Left renal pelvis (tissue), 4 donors: ENCODE measurements around the gene BPHL. TPM values are rescaled to one million over a fixed set of nuclear protein-coding genes. Genes with fewer than 3 reads are reported as not detected.
"Not testable (repeated sequence)": the region's sequence is repeated elsewhere in the genome, so short reads cannot be mapped to it uniquely, and the experiment has no call there.

Experiments
- DNase-seq, 4 donors: peaks; one replicate each; pipeline ENCODE4 v3.0.0-alpha.2; 2013; ENCODE audit warnings: low read depth in 4 of 4, low spot score in 3 of 4
- polyA plus RNA-seq, 4 donors: library from polyadenylated mRNA; unstranded; fragments of 120-200 nt; gene quantifications; one replicate each; pipeline ENCODE4 v1.2.1, GENCODE V29; 2013; ENCODE audit not compliant: insufficient read length in 4 of 4

BPHL gene
- polyA plus RNA-seq, 4 donors: 25.8 to 74.3 (median 58.3) TPM

DNA sequence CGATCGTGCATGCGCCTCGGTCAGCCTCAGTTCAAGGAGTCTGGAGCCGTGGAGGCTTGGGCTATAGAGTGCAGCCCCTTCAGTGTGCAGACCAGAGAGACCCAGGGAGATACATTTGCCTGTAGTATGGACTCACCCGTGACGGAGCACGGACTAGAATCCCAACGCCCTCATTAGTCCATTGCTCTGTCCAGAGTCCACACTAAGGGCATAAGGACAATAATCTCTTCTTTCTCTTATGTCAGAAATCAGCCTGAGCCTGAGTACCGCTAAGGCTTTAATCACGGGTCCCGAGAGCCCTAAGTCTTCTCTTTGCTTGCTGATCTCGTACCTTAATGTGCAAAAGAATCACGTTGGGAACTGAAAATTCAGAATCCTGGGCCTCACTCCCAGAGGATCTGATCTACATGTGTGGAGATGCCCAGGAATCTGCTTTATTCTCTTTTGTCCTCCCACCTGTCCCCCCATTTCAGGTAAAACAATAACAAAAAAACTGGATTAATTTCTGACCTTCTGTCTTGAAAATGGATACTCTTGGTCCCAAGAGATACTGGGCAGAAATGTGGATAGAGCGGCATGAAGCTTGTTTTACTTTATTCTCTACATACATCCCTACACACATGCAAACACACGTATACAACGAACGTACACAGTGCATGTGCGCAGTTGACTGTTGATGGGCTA lies 671 bp downstream of the BPHL start:
- DNase-seq: peak in 1 of 4 donors; percentile 31

GRCh38 chr6:3120765-3121089 lies 2.2 kb downstream of the BPHL start:
- DNase-seq: no peak

DNA sequence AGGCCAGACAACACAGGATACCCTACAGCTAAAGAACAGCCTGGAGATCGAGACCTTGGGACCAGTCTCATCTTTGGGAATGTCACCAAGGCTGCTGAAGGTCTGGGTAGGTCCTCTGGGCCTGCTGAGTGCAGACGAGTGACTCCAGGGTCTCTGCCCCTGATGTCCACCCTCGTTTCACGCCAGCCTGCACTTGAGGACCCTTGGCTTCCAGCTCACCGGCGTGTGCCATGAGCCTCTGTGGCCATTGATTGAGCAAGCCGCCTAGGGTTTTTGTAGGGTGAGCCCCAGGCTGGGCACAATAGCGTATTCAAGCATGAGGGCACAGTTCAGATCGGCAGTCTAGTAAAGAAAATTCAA lies 4.3 kb downstream of the BPHL start:
- no peak for DNase-seq

DNA sequence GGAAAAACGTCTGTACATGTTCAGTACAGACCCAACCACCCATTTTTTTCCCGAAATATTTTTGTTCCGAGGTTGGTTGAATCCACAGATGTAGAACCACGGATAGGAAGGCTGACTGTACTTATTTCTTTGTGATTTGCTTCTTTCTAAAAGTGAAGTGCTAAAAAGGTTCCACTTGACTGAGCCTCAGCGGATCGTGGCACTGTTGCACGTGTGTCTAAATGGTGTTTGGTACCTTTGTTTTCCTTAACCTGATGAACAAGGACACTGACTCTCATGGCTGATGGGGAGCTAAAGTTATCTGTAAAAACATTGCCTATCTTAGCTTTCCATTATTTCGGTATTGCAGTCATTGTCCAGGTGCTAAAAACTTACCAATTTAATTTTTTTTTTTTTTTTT lies 6.2 kb downstream of the BPHL start:
- no peak for DNase-seq

DNA sequence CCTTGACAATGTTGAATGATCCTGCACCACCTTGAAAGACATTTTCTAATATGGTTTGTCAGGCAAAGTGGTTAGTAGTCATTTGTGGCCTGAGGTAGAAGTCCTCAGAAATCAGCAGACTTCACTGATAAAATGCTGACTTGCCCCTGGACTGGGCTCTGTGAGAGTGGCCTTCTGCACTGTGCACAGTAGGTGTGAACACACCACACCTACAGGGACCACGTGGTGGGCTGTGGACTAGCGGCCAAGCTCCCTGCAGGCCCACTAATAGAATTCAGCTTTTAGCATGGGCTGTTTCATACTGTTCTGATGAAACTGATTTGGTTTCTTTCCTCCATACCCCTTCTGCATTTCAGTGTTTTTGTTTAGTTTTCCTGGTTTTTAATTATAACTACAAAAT lies 7.3 kb downstream of the BPHL start:
- DNase-seq: no peak

DNA sequence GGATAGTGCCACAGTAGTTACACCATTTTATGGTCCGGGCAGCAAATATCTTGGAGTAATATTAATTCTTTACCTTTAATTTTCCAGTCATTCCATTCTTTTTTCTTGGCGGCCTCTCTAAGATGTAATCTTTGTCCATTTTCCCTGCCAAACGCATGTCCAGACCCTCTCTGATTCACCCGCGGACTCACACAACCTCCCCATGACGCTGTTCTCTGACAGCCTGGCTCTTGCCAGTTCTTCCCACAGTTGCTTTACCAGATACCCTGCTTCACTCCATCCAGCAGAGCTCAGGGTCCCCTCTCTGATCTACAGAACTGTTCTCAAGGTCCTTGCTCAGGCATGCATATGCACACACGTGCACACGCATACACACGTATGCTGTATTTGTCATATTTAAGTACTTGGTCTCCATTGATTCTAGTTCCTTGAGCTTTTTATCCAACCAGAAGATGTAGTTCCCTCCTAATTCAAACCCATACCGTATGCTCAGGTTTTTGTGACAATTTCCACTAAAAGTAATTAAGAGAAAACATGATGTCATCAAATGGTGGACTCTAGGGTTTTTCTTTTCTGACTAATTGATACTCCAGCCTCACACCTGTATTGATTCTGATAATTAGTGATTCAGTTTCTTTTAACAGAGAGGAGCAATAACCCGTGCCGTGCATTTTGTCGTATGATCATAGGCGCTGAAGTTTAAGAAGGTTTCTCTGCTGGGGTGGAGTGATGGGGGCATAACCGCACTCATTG lies 10.0 kb downstream of the BPHL start:
- DNase-seq: no peak

DNA sequence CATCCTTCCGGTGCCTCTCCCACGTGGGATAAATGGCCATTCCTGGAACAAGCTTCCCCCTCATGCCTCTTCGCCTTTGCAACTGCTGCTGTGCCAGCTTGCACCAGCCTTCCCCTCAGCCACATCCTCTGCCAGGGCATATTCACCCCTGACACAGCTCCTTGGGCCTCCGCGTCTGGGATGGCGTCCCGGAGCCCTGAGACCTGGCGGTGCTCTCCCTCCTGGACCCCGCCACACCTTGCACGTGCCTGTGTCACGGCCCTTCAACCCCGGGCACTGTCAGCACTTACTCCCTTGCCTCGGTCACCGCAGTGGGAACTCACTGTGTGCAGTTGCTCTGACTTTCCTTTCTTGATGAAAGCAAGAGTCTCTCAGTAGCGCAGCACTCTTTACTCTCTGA lies 13.2 kb downstream of the BPHL start:
- DNase-seq: no peak

- DNase-seq: no peak
These were observed 15.0 kb downstream of the BPHL start for GRCh38 chr6:3133515-3133914.

DNA sequence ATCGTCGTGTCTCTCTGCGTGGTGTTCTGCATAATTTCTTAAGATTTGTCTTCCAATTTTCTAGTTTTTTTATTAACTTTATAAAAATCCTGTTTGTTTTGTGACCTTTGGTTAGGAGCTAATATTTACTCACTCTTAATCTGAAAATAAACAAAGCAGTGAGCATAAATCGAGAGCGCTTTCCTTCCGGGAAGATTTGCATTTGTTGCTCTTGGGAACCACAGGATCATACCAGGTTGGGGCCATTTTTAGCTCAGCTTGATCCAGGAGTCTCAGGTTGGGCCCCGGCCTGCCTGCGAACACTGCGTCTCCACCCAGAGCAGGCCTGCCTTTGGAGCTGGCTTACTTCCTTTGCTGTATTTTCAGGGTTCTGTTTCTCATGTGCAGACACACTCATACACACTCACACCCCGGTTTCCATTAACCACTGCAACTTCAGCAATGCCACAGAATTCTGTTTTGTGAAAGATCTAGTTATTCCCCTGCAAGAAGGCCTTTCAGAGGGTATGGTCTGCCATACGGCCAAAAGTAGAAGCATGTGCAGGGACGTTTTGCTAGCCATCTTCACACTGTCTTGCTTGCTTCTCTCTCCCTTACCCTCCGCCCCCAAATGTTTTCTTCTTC lies 17.3 kb downstream of the BPHL start:
- no peak for DNase-seq

GRCh38 chr6:3136292-3137011 lies 17.9 kb downstream of the BPHL start:
- no peak for DNase-seq

GRCh38 chr6:3137057-3137777 lies 18.7 kb downstream of the BPHL start:
- no peak for DNase-seq

DNA sequence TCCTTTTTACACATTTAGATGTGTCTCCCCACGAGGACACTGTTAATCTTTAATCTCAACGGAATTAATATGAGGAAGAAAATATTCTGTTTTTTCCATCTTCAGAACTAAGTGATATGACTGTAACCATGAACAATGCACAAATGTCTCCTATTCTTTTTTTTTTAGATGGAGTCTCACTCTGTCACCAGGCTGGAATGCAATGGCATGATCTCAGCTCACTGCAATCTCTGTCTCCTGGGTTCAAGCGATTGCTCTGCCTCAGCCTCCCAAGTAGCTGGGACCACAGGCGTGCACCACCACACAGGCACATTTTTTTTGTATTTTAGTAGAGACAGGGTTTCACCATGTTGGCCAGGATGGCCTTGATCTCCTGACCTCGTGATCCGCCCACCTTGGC lies 19.4 kb downstream of the BPHL start:
- not testable (repeated sequence) for DNase-seq

GRCh38 chr6:3138341-3138740 lies 19.8 kb downstream of the BPHL start:
- DNase-seq: no peak

DNA sequence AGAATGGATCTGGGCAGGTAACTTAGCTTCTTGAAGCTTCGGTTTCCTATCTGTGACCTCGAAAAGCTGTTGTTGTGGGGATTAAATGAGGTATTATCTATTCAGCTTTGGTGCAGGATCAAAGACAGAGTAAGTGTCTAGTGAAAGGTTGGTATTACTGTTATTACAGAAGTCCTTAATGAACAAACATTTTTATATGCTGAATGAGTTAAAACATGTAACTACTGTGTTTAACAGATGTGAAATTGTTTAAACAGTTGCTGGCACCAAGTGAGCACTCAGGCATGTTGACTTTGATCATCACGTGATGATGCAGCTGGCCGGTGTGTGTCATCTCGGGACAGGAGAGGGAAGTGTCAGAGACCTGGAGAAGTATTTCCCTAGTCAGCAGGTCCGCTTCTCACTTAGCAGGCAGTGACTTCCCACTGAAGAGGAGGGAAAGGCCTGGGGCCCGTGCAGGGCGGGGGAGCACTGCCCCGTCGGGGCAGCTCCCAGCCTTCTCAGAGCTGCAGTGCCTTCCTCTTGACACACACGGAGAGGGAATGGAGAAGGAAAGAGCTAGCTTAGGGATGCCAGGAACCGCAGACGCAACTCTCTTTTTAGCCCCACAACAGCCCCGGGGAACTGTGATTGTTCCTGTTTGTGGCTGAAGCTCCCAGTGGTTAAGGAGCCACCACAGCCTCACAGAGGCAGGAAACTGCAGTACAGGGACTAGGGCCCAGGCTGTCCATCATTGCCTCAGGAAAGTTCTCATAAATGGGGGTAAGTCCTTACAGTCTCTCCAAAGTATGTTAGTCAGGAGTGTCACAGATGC lies 20.8 kb downstream of the BPHL start:
- no peak for DNase-seq

DNA sequence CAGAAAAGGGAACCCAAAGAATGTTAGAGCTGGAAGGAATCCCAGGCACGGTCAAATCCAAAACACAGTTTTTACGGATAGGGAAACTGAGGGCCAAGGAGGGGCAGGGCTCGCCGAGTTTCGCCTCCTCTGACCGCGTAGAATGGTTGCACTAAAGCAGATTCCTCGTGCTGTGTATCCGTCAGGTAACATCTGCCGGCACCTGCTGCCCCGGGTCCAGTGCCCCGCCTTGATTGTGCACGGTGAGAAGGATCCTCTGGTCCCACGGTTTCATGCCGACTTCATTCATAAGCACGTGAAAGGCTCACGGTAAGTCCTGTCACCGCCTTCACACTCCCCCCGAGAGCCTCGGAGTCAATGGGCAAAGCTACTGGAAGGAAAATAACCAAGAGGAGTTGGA lies 21.7 kb downstream of the BPHL start:
- DNase-seq: no peak

- DNase-seq: no peak
These were observed 24.0 kb downstream of the BPHL start for GRCh38 chr6:3142536-3142935.

DNA sequence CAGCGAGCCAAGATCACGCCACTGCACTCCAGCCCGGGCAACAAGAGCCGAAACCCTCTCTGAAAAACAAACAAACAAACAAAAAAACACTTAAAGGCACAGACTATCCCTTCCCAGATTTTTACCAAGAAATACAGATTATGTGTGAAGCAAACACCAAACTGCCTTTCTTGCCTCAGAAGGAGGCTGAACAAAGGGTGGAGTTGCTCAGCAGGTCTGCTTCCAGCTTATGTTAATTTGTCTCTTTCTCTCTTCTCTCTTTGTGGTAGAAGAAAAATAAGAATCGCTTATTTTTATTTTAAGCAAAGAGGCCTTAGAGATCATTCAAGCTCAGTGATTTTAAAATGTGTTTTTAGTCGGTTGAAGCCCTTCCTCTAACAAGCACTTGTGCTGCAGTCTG lies 24.6 kb downstream of the BPHL start:
- DNase-seq: no peak

DNA sequence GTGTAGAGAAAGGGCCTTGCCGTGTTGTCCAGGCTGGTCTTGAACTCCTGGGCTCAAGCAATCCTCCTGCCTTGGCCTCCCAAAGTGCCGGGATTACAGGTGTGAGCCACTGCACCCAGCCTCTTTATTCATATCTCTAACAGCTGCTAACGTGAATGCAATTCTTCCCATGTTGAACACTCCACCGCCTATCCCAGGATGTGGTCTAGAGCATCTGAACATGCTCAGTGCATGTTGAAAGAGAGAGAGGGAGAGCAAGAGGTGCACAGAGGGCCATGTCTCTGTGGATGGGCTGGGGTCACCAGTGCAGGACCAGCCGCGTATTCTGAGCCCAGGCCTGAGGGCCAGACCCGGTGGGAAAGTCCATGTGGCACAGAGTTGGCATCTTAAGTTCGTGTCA lies 26.1 kb downstream of the BPHL start:
- DNase-seq: no peak

DNA sequence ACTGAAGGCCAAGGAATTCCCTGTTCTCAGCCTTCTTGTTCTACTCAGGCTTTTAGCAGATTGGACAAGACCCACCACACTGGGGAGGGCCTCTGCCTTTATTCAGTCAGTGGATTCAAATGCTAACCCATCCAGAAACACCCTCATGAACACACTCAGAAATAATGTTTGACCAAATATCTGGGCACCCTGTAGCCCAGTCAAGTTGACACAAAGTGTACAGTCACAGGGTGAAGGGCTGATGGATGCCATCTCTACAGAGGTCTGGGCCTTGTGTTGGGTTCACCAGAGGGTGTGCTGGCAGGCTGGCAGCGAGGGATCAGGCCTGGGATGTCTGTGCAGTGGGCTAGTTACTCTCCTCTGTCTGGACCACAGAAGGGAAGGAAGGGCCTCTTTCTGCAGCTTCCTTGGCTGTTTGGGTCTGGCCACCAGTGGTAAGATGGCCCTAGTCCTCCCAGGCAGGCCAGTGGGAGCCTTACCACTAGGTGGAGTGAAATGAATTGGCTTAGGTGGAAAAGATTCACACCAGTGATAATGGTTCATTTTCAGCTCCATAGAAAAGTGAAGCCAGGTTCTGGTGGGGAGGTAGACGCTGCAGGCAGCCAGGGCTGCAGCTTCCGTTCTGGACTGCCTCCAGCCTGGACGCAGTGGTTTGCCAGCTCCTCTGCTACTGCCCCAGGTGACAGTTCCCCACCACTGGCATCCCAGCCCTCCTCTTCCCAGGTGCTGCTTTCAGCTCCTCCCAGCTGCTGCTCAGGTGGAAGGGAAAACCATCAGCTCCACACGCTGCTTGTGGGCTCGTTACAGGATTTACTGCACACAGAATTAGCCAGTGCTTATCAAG lies 29.6 kb downstream of the BPHL start:
- no peak for DNase-seq
